Ovary (tissue), 9 donors: Measurements from ENCODE around the gene SYTL3. TPM values are rescaled to one million over a fixed set of nuclear protein-coding genes. Genes with fewer than 3 reads are reported as not detected.

Experiments used
- DNase-seq, 5 donors: peaks; one replicate each; pipeline ENCODE4 v3.0.0-alpha.2; 2019 to 2020
- H3K27ac ChIP-seq, 2 donors: fragments of 200-600 bp; one replicate each; pipeline versions ENCODE4 v1.5.1 to v1.8.0; 2019 to 2022
- H3K27me3 ChIP-seq: fragments of 200-600 bp; one replicate; pipeline ENCODE4 v1.8.0; 2022
- H3K36me3 ChIP-seq: fragments of 200-600 bp; sonication (generic); one replicate; pipeline ENCODE4 v1.5.1; 2019
- H3K4me1 ChIP-seq: one replicate; pipeline ENCODE4 v1.8.1; 2013; ENCODE audit warnings: mild to moderate bottlenecking, moderate library complexity; ENCODE audit not compliant: insufficient read depth
- H3K4me3 ChIP-seq: fragments of 200-600 bp; sonication (generic); one replicate; pipeline ENCODE4 v1.5.1; 2017
- H3K9me3 ChIP-seq, 2 donors: fragments of 200-600 bp in 1 of 2; sonication (generic) in 1 of 2; one replicate each; pipeline versions ENCODE4 v1.5.1 to v1.8.1; 2013 to 2019; ENCODE audit warnings: mild to moderate bottlenecking in 1 of 2, moderate library complexity in 1 of 2
- EP300 ChIP-seq: sonication (generic); formaldehyde crosslinking; IDR thresholded peaks from one replicate; pipeline ENCODE4 v1.6.1; 2017; ENCODE audit warnings: antibody characterized with exemption
- POLR2A ChIP-seq: fragments of 450-650 bp; IDR thresholded peaks from one replicate; pipeline ENCODE4 v1.6.1; 2017; ENCODE audit warnings: antibody characterized with exemption, mild to moderate bottlenecking, moderate library complexity
- WGBS, 3 donors: extraction: QIAGEN DNeasy Blood & Tissue Kit in 1 of 3; methylation state at CpG; one replicate each; pipeline versions ENCODE4 v1.1.5 to v1.1.7; 2013 to 2017; 5-methylcytosine and 5-hydroxymethylcytosine counted together
- intact Hi-C, 4 donors: fragments of 100-400 bp; cut with DNase I; formaldehyde crosslinking; loops; one replicate each; pipeline versions ENCODE4 v1.11.0 to v1.15.1; 2022 to 2023
- polyA plus RNA-seq, 2 donors: library from polyadenylated mRNA; stranded (reverse); fragments of 200-250 nt in 1 of 2; fragments of 350-450 nt in 1 of 2; fragmentation: Illumina TruSeq in 1 of 2; extraction: RNeasy Lipid Tissue Mini Kit (QIAGEN cat#74804) in 1 of 2; gene quantifications; one replicate each; pipeline ENCODE4 v1.2.3, GENCODE V29; 2013 to 2014
- total RNA-seq, 7 donors: library from RNA; depleted of rRNA in 2 of 7; stranded (reverse); fragments of >200 nt in 2 of 7; fragmentation: NEBNext Ultra II Directional in 3 of 7; extraction: Animal tissue kit (Norgen Biotek cat#: 25700) in 3 of 7; gene quantifications; one replicate each; pipeline versions ENCODE4 v1.1.0 to v1.2.4, GENCODE V29; 2016 to 2023
- TF ChIP-seq, protein P1 (sequence below), 3 donors: fragments of 450-650 bp in 2 of 3; fragments of 200-600 bp in 1 of 3; IDR thresholded peaks; one replicate each; pipeline versions ENCODE4 v1.5.1 to v1.8.0; 2016 to 2022; ENCODE audit warnings: antibody characterized with exemption in 3 of 3, mild to moderate bottlenecking in 1 of 3
- donor health status: DM: no; HTN: no; CAD: no; lungs with moderate emphysema.
- donor health status: DM: no; HTN: no; CAD: no.
- donor health status: Bipolar disorder and iron deficiency.
- donor health status: DM: yes; HTN: yes; CAD: no.
- donor health status: DM: no; HTN: no; CAD: no.
- donor health status: DM: yes; HTN: yes; CAD: no.

Gene SYTL3
- total and polyA plus RNA-seq, 9 donors, result 1.7 to 7.8 (median 2.5) TPM

DNA sequence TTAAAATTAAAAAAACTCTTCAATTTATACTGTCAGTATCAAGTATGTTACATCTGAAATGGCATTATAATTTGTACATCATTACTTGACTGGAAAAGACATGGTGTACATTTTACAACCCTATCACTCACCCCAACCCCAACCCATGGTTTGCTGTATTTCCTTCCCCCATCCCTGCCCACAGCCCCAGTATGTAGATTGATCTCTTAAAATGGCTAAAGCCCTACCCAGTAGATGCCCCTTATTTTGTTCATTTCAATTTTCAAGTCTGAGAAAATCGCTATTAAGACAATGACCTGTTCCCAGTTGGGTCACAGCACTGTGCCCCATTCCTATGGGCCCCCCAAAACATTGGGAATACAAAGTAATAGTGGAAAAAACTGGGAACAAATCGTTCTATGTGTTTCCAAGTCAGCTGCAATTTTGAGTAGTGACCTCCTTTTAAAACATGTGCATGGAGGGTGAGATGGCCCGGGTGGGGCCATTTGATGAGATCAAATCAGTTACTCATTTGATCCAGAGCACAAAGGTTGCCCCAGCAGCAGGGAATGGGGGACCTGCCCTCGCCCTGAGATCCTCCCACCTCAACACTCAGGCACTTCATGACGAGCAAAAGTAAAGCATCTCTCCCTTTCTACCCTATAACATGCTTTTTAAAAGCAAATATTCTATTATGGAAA is 156.0 kb downstream of the SYTL3 start:
- DNase-seq, result no peak
- 91 to 94% (median 92%) methylated on average over 5 of the region's 5 CpGs for WGBS, 3 donors

DNA sequence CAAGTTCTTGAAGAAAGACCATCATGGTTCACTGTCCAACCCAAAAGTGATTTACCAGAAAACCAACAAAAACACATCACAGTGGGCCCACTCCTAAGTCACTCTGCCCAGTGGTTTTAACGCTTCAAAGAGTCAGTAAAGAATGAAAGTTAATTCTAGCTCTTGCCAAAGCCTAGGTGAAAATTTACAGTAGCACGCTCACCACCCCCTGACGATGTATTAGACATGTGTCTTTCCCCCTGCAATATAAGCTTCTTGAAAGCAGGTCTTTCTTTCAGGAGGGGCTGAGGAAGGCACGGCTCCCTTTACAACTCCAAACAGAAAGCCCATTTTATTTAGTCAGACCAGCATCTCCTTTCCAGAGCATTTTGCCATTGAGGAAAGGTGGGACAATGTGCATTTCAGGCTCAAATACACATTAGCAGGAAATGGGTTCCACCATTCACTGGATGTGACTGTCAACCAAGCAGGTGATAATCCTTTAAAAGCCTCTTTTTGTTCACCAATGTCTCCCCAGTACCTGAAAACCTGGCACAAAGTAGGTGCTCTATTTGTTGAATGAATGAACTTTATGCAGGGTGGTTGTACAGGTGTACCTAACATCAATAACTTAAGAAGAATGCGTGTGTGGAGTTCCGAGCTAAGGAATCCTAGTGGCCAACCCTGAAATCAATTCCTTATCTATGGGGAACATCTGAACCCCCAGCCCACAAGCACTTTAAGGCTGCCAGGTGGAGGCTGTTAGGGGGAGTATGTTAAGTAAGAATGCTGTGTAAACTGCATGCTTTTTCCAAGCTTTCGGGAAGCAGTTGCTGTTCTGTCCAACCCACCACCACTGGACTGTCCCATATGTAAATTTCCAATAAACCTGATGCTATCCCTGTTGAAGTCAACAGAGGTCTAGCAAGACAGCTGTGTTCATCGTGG is 157.9 kb downstream of the SYTL3 start:
- intact Hi-C loops, result no loop called here
- WGBS, 3 donors, result 70 to 81% (median 80%) methylated on average over 8 of the region's 8 CpGs
- Histone ChIP-seq H3K4me1 (peaks cover 5% of the 10 kb centered on the region), H3K4me3 (no peak overlapping the region), H3K27me3 (no peaks in the 10 kb centered on the region), H3K36me3 (no peaks in the 10 kb centered on the region), H3K27ac (no peak overlapping the region), H3K9me3 (no peaks in the 10 kb centered on the region)
- TF ChIP-seq POLR2A (no peak), EP300 (no peak)
- TF ChIP-seq, protein P1, sequence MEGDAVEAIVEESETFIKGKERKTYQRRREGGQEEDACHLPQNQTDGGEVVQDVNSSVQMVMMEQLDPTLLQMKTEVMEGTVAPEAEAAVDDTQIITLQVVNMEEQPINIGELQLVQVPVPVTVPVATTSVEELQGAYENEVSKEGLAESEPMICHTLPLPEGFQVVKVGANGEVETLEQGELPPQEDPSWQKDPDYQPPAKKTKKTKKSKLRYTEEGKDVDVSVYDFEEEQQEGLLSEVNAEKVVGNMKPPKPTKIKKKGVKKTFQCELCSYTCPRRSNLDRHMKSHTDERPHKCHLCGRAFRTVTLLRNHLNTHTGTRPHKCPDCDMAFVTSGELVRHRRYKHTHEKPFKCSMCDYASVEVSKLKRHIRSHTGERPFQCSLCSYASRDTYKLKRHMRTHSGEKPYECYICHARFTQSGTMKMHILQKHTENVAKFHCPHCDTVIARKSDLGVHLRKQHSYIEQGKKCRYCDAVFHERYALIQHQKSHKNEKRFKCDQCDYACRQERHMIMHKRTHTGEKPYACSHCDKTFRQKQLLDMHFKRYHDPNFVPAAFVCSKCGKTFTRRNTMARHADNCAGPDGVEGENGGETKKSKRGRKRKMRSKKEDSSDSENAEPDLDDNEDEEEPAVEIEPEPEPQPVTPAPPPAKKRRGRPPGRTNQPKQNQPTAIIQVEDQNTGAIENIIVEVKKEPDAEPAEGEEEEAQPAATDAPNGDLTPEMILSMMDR (IDR thresholded peaks at IDR 0.05), result no peak
- DNase-seq, result no peak

More for the DNA sequence above, 156.0 kb downstream of the SYTL3 start:
- H3K4me1 ChIP-seq, result peaks cover 7% of the 10 kb centered on the region
- no peak overlapping the region for H3K4me3 ChIP-seq
- TF ChIP-seq EP300 (no peak), POLR2A (no peak)
- TF ChIP-seq, protein P1 (IDR thresholded peaks at IDR 0.05), result no peak
- intact Hi-C loops, result no loop called here
- no peaks in the 10 kb centered on the region for H3K27me3 ChIP-seq
- H3K27ac ChIP-seq, result no peak overlapping the region
- no peaks in the 10 kb centered on the region for H3K9me3 ChIP-seq
- H3K36me3 ChIP-seq, result no peaks in the 10 kb centered on the region

DNA sequence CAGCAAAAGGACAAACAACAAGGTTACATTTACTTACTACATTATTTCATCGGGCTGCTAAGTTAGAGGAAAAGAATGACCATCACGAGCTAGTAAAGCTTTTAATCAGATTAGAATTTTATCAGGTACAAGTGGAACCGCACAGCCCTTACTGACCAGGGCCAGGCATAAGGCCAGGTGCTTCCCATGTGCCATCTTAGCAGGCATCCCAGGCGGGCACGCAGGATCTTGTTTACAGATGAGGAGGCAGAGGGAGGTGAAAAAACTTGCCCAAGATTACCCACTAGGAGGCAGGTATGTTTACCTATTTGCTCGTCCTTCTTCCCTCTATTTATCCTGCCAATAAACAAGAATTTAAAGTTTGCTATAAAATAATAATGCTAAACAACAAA is 158.6 kb downstream of the SYTL3 start:
- Histone ChIP-seq H3K27me3 (no peaks in the 10 kb centered on the region), H3K27ac (no peak overlapping the region), H3K36me3 (no peaks in the 10 kb centered on the region), H3K4me1 (peaks cover 4% of the 10 kb centered on the region), H3K4me3 (no peak overlapping the region), H3K9me3 (no peaks in the 10 kb centered on the region)
- no peak for TF ChIP-seq POLR2A
- TF ChIP-seq EP300, result no peak
- TF ChIP-seq, protein P1 (IDR thresholded peaks at IDR 0.05), result no peak
- DNase-seq, result no peak
- 89 to 94% (median 92%) methylated on average over 6 of the region's 6 CpGs for WGBS, 3 donors
- intact Hi-C loops, result no loop called here

DNA sequence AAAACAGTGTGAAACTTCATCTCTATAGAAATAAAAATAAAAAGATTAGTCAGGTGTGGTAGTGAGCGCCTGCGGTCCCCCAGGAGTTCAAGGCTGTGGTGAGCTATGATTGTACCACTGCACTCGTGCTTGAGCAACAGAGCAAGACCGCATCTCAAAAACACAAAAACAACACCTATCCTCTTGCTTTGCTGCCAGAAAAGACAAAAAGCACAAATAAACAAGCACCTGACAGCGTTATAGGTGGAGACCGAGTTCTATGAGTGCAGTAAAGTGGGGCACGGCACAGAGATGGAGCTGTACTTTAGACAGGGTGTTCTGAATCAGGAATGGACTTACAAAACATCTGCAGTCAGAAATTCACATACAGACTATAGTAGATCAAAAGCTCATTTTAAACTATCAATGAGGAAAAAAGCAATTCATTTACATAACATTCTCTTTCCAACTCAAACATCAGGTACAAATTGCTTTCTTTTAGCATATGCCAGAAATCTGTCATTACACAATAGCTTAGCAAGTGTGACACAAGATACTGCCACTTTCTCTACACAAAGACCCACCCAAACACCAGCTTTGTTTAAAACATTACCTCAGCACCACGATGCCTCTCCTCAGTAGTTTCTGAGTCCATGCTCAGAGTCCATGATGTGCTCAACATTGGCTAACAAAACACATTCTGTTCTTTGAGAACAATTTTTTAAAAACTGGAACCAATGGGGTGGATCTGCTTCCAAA is 159.3 kb downstream of the SYTL3 start:
- no peak overlapping the region for H3K4me3 ChIP-seq
- H3K4me1 ChIP-seq, result peaks cover 6% of the 10 kb centered on the region
- whole genome bisulfite sequencing, 3 donors, result 84 to 90% (median 90%) methylated on average over 8 of the region's 8 CpGs
- intact Hi-C loops, result no loop called here
- TF ChIP-seq EP300 (no peak), POLR2A (no peak)
- TF ChIP-seq, protein P1 (IDR thresholded peaks at IDR 0.05), result no peak
- no peak for DNase-seq
- no peaks in the 10 kb centered on the region for H3K36me3 ChIP-seq
- H3K27me3 ChIP-seq, result no peaks in the 10 kb centered on the region
- H3K27ac ChIP-seq, result no peak overlapping the region
- no peaks in the 10 kb centered on the region for H3K9me3 ChIP-seq
